ENCODE data around the gene RYR1. TPM values are rescaled to one million over a fixed set of nuclear protein-coding genes. Genes with fewer than 3 reads are reported as not detected.

RYR1 gene
- total RNA-seq, 2 donors from 2014 or later, result 0.84 to 3.3 TPM

DNA sequence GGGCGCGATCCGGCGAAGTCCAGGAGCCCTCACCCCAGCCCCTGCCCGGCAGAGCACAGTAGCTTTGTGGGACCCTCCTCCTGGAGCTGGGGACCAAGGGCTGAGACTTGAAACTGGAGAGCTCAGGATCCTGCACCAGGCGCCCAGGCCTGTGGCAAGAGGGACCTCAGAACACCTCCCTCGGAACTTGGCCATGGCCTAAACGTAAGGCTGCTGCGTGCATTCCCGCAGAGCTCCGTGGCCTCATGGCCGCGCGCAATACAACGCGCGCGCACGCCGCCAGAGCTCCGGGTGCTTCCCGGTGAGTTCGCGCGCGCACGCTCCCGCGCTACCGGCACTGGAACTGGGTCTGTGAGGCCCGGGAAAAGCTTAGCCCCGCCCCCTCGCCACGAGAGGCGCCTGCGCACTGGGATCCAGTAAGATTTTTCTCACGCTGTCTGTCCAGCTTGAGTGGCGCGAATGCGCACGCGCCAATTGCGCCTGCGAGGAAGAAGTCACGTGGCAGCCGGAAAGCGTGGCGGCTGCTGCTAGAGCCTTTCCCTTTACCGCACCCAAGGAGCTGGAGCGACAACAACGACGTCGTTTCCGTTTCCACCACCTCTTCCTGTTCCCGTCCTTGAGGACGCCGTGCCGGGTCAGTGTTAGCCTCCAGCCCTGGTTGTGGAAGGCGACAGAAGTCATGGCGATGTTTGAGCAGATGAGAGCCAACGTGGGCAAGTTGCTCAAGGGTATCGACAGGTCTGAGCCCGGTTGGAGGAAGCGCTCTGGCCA, 185.3 kb downstream of the RYR1 start, which contains the start of gene EIF3K:
EIF3K (plus strand) TSS at position 599 of the 771 bp plus-strand sequence; CDS start at position 680, 81 bp downstream.
- 4 to 7% methylated on average over 42 to 64 of the region's 64 CpGs for whole genome bisulfite sequencing, 2 experiments (ENCODE audit: insufficient coverage in 1 of 2, insufficient read length in 1 of 2)
- peaks cover 24% of the 10 kb centered on the region for H3K36me3 ChIP-seq (ENCODE audit: control insufficient read depth, insufficient read depth, low read length)
- peak; percentile 100 for DNase-seq
- H3K27me3 Mint-ChIP-seq (ENCODE audit: insufficient read depth), result no peaks in the 10 kb centered on the region
- H3K9me3 Mint-ChIP-seq, result no peaks in the 10 kb centered on the region
- peak within 1 kb of the TSS; percentile 87 for H3K9ac ChIP-seq (ENCODE audit: extremely low read depth, low read length, poor library complexity, severe bottlenecking)
- TF ChIP-seq, protein P1, sequence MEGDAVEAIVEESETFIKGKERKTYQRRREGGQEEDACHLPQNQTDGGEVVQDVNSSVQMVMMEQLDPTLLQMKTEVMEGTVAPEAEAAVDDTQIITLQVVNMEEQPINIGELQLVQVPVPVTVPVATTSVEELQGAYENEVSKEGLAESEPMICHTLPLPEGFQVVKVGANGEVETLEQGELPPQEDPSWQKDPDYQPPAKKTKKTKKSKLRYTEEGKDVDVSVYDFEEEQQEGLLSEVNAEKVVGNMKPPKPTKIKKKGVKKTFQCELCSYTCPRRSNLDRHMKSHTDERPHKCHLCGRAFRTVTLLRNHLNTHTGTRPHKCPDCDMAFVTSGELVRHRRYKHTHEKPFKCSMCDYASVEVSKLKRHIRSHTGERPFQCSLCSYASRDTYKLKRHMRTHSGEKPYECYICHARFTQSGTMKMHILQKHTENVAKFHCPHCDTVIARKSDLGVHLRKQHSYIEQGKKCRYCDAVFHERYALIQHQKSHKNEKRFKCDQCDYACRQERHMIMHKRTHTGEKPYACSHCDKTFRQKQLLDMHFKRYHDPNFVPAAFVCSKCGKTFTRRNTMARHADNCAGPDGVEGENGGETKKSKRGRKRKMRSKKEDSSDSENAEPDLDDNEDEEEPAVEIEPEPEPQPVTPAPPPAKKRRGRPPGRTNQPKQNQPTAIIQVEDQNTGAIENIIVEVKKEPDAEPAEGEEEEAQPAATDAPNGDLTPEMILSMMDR (conservative IDR thresholded peaks at IDR 0.05), result no peak
- H3K27ac ChIP-seq (ENCODE audit: low read depth, low read length), result peak within 1 kb of the TSS; percentile 50
- no peaks in the 10 kb centered on the region for H3K27me3 ChIP-seq (ENCODE audit: control insufficient read depth, insufficient read depth, low read length, poor library complexity, severe bottlenecking)
- peaks cover 3% of the 10 kb centered on the region for H3K4me1 ChIP-seq (ENCODE audit: control insufficient read depth, insufficient read depth, low read length)
- peaks cover 25% of the 10 kb centered on the region for H3K4me1 Mint-ChIP-seq
- peaks cover 26% of the 10 kb centered on the region for H3K36me3 Mint-ChIP-seq (ENCODE audit: low read depth)
- H3K4me3 ChIP-seq (ENCODE audit: low read length), result peak within 1 kb of the TSS; percentile 94
- H3K9me3 ChIP-seq (ENCODE audit: control insufficient read depth, low read length), result no peaks in the 10 kb centered on the region
- peak within 1 kb of the TSS; percentile 99 for H3K4me3 Mint-ChIP-seq
- peak within 1 kb of the TSS; percentile 98 for H3K27ac Mint-ChIP-seq

DNA sequence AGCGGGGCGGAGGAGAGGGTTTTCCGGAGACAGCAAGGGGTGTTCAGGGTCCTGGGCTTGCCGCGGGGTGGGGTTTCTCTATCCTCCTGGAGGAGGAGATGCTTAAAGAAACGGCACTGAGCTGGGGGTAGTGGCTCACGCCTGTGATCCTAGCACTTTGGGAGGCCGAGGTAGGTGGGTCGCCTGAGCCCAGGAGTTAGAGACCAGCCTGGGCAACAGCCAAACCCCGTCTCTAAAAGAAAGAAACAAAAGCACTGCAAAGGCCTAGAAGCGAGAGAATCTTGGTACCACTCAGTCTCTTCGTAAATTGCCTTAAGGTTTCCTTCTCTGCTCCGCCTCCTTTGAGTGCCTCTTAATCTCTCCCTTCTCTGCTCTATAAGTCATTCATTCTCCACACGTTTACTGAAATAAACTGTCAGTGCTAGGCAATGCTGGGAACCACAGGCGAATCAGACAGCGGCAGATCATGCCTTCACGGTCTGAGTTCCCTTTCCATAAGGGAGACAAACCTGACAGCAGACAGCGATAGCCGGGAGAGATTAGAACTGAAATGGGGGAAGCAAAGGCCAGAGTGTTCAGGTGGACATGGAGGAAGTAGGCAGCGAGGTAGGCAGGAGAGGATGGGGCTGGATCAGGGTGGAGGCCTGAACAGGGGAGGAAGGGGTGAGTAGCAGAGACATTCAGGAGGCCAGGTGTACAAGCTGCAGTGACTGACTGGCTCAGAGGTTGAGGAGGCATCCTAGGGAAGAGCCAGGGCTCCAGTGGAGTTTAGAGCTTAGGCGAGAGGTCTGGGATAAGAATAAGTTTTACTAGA, 186.1 kb downstream of the RYR1 start:
- H3K9me3 Mint-ChIP-seq, result no peaks in the 10 kb centered on the region
- H3K4me1 Mint-ChIP-seq, result peaks cover 25% of the 10 kb centered on the region
- no peaks in the 10 kb centered on the region for H3K9me3 ChIP-seq (ENCODE audit: control insufficient read depth, low read length)
- H3K27me3 ChIP-seq (ENCODE audit: control insufficient read depth, insufficient read depth, low read length, poor library complexity, severe bottlenecking), result no peaks in the 10 kb centered on the region
- no peak overlapping the region for H3K27ac ChIP-seq (ENCODE audit: low read depth, low read length)
- H3K4me3 ChIP-seq (ENCODE audit: low read length), result peak overlapping the region; percentile 94
- peaks cover 34% of the 10 kb centered on the region for H3K36me3 Mint-ChIP-seq (ENCODE audit: low read depth)
- peaks cover 27% of the 10 kb centered on the region for H3K36me3 ChIP-seq (ENCODE audit: control insufficient read depth, insufficient read depth, low read length)
- H3K9ac ChIP-seq (ENCODE audit: extremely low read depth, low read length, poor library complexity, severe bottlenecking), result peak overlapping the region; percentile 87
- WGBS, 2 experiments (ENCODE audit: insufficient coverage in 1 of 2, insufficient read length in 1 of 2), result 22% methylated on average over 18 to 21 of the region's 21 CpGs
- peak overlapping the region; percentile 98 for H3K27ac Mint-ChIP-seq
- H3K4me3 Mint-ChIP-seq, result peak overlapping the region; percentile 99
- H3K4me1 ChIP-seq (ENCODE audit: control insufficient read depth, insufficient read depth, low read length), result peaks cover 3% of the 10 kb centered on the region
- H3K27me3 Mint-ChIP-seq (ENCODE audit: insufficient read depth), result no peaks in the 10 kb centered on the region
- peak; percentile 42 for DNase-seq
- TF ChIP-seq, protein P1 (conservative IDR thresholded peaks at IDR 0.05), result no peak

DNA sequence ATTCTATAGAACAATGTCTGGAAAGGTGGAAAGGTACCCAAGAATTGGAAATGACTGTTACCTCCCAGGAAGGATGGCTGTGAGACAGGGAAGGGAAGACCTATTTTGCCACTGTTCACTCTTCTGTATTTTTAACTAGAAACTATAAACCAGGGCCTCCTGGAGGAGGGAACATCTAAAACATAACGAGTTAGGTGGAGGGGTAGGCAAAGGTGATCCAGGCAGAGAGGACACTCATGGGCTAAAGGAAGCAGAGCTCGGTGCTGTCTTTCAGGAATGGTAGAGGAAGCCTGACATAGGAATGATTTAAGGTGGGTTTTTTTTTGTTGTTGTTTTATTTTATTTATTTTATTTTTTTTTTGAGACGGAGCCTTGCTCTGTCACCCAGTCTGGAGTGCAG, 191.3 kb downstream of the RYR1 start:
- no peak for DNase-seq
- H3K4me3 Mint-ChIP-seq, result no peak overlapping the region
- H3K9me3 Mint-ChIP-seq, result no peaks in the 10 kb centered on the region
- peaks cover 68% of the 10 kb centered on the region for H3K36me3 Mint-ChIP-seq (ENCODE audit: low read depth)
- Histone ChIP-seq H3K9me3 (ENCODE audit: control insufficient read depth, low read length) (no peaks in the 10 kb centered on the region), H3K27me3 (ENCODE audit: control insufficient read depth, insufficient read depth, low read length, poor library complexity, severe bottlenecking) (no peaks in the 10 kb centered on the region), H3K4me3 (ENCODE audit: low read length) (no peak overlapping the region), H3K9ac (ENCODE audit: extremely low read depth, low read length, poor library complexity, severe bottlenecking) (no peak overlapping the region), H3K4me1 (ENCODE audit: control insufficient read depth, insufficient read depth, low read length) (peaks cover 3% of the 10 kb centered on the region), H3K36me3 (ENCODE audit: control insufficient read depth, insufficient read depth, low read length) (peaks cover 68% of the 10 kb centered on the region), H3K27ac (ENCODE audit: low read depth, low read length) (no peak overlapping the region)
- H3K27ac Mint-ChIP-seq, result no peak overlapping the region
- H3K27me3 Mint-ChIP-seq (ENCODE audit: insufficient read depth), result no peaks in the 10 kb centered on the region
- TF ChIP-seq, protein P1 (conservative IDR thresholded peaks at IDR 0.05), result no peak
- WGBS, 2 experiments (ENCODE audit: insufficient coverage in 1 of 2, insufficient read length in 1 of 2), result 94 to 97% methylated on average over 2 to 3 of the region's 3 CpGs
- H3K4me1 Mint-ChIP-seq, result peaks cover 10% of the 10 kb centered on the region
